HG03442 (cell line): ENCODE results near the gene PRELID1.

Source experiments
- ATAC-seq: cut with Tn5 transposase; IDR thresholded peaks from one replicate; pipeline ENCODE4 v1.9.1; 2021; ENCODE audit warnings: mild to moderate bottlenecking, moderate library complexity; ENCODE audit not compliant: unreplicated experiment

The PRELID1 gene

DNA sequence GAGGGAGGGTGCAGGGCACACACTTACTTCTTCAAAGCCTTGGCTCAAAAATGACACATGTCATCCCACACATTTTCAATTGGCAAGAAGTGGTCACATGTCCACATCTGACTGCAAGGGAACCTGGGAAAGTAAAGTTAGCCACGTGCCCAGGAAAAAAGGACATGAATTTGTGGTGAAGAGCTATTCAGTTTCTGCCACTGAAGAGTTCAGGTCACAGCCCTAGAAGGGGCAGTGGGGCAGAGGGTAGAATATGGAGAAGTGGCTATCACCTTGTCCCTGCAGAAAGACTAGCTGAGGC is 52.2 kb downstream of the PRELID1 start:
- no peak for ATAC-seq
